ELR (cell line): ENCODE data around the gene RPL36AL.
"Not testable (repeated sequence)": the region's sequence is repeated elsewhere in the genome, so short reads cannot be mapped to it uniquely, and the experiment has no call there.

Source experiments
- DNase-seq: peaks from one replicate; pipeline ENCODE4 v3.0.0-alpha.2; 2015; ENCODE audit warnings: low read depth

Gene RPL36AL

GRCh38 chr14:49619273-49619672 is 1.2 kb downstream of the RPL36AL start:
- DNase-seq, result not testable (repeated sequence)

- no peak for DNase-seq
These were observed 2.4 kb downstream of the RPL36AL start for GRCh38 chr14:49617852-49618519.

- DNase-seq, result no peak
These were observed 4.7 kb downstream of the RPL36AL start for GRCh38 chr14:49615776-49616175.

- no peak for DNase-seq
These were observed 6.2 kb downstream of the RPL36AL start for GRCh38 chr14:49614196-49614595.

GRCh38 chr14:49612671-49613070 is 7.8 kb downstream of the RPL36AL start:
- no peak for DNase-seq

- no peak for DNase-seq
These were observed 8.2 kb downstream of the RPL36AL start for GRCh38 chr14:49612251-49612650.

- no peak for DNase-seq
These were observed 12.8 kb downstream of the RPL36AL start for GRCh38 chr14:49607583-49607982.

GRCh38 chr14:49598485-49599300 is 21.7 kb downstream of the RPL36AL start, which contains the start of gene LRR1:
LRR1 (plus strand) TSS chr14:49598940; CDS start chr14:49599021, 81 bp downstream.
- peak; percentile 94 for DNase-seq

- DNase-seq, result no peak
These were observed 22.3 kb downstream of the RPL36AL start for GRCh38 chr14:49598189-49598484.

GRCh38 chr14:49594347-49595091 is 25.9 kb downstream of the RPL36AL start:
- peak; percentile 52 for DNase-seq

- DNase-seq, result peak; percentile 90
These were observed 27.4 kb downstream of the RPL36AL start for GRCh38 chr14:49593016-49593415.

GRCh38 chr14:49589387-49589786 is 31.0 kb downstream of the RPL36AL start:
- no peak for DNase-seq

GRCh38 chr14:49586673-49587460 is 33.6 kb downstream of the RPL36AL start:
- peak; percentile 84 for DNase-seq

GRCh38 chr14:49585803-49586672 is 34.4 kb downstream of the RPL36AL start, which contains the start of gene RPS29:
RPS29 (minus strand) TSS chr14:49586380; CDS start chr14:49586346, 34 bp downstream.
- peak; percentile 99 for DNase-seq

- peak; percentile 36 for DNase-seq
These were observed 35.3 kb downstream of the RPL36AL start for GRCh38 chr14:49584981-49585640.

GRCh38 chr14:49584058-49584457 is 36.4 kb downstream of the RPL36AL start:
- no peak for DNase-seq

- DNase-seq, result peak; percentile 14
These were observed 36.8 kb downstream of the RPL36AL start for GRCh38 chr14:49583629-49584028.

- peak; percentile 26 for DNase-seq
These were observed 38.1 kb downstream of the RPL36AL start for GRCh38 chr14:49582113-49582977.
